Tibial nerve (tissue), 3 donors: ENCODE data around the gene OSBPL10.

ENCODE experiments used
- POLR2A ChIP-seq, 2 donors: fragments of 450-650 bp; IDR thresholded peaks; one replicate each; pipeline ENCODE4 v1.6.1; 2017; ENCODE audit warnings: antibody characterized with exemption in 2 of 2, mild to moderate bottlenecking in 2 of 2, moderate library complexity in 2 of 2
- TF ChIP-seq, protein P1 (sequence below), 5 experiments: fragments of 200-600 bp in 3 of 5; fragments of 450-650 bp in 2 of 5; sonication (generic) in 3 of 5; IDR thresholded peaks; one replicate each; pipeline ENCODE4 v1.5.1; 2016 to 2019; ENCODE audit warnings: antibody characterized with exemption in 5 of 5, mild to moderate bottlenecking in 3 of 5, moderate library complexity in 2 of 5

- no peak for TF ChIP-seq POLR2A (IDR thresholded peaks at IDR 0.05)
- TF ChIP-seq, protein P1, sequence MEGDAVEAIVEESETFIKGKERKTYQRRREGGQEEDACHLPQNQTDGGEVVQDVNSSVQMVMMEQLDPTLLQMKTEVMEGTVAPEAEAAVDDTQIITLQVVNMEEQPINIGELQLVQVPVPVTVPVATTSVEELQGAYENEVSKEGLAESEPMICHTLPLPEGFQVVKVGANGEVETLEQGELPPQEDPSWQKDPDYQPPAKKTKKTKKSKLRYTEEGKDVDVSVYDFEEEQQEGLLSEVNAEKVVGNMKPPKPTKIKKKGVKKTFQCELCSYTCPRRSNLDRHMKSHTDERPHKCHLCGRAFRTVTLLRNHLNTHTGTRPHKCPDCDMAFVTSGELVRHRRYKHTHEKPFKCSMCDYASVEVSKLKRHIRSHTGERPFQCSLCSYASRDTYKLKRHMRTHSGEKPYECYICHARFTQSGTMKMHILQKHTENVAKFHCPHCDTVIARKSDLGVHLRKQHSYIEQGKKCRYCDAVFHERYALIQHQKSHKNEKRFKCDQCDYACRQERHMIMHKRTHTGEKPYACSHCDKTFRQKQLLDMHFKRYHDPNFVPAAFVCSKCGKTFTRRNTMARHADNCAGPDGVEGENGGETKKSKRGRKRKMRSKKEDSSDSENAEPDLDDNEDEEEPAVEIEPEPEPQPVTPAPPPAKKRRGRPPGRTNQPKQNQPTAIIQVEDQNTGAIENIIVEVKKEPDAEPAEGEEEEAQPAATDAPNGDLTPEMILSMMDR (IDR thresholded peaks at IDR 0.05) = no peak
These were observed 151.1 kb downstream of the OSBPL10 start for GRCh38 chr3:31829826-31830426.
